K562 (cell line): ENCODE results near the gene GRIK3. TPM values are rescaled to one million over a fixed set of nuclear protein-coding genes. Genes with fewer than 3 reads are reported as not detected.

Experiments
- ATAC-seq: fragments of 200-7000 bp; cut with Tn5 transposase; 3 replicates; pipeline ENCODE4 v1.9.1; 2020; ENCODE audit warnings: moderate library complexity
- BruUV-seq: library from RNA; stranded (reverse); fragments of 400-500 nt; replicated peaks from 2 replicates; lab custom pipeline; 2021; lab: Mats Ljungman, UMichigan
- CTCF ChIA-PET: fragments of 300-600 bp; formaldehyde crosslinking; extraction: SDS; loops from one replicate; lab custom pipeline; 2021; ENCODE audit warnings: low intra/inter-chr PET ratio; lab: Yijun Ruan, JAX
- POLR2A ChIA-PET: fragments of 300-600, 350-650 bp; sonication (Branson Sonifier 250); formaldehyde crosslinking; extraction: SDS; loops from one replicate; lab custom pipeline; 2021; ENCODE audit warnings: antibody characterized with exemption, inconsistent platforms; lab: Yijun Ruan, JAX
- DNase-seq, 4 experiments: peaks; one replicate each; pipeline versions ENCODE4 v3.0.0 to v3.0.0-alpha.2; 2011 to 2018; ENCODE audit warnings: low spot score in 3 of 4, mixed read lengths in 3 of 4; ENCODE audit errors: extremely low read depth in 1 of 4
- FAIRE-seq: peaks from 2 replicates; lab custom pipeline; 2011; peaks lifted over from hg19 to GRCh38; lab: Jason Lieb, UNC
- H2AFZ ChIP-seq: 2 replicates; pipeline ENCODE4 v1.6.0; 2011; ENCODE audit warnings: low read depth, low read length, control low read depth, inconsistent platforms
- H3K27ac ChIP-seq: fragments of 200-600 bp; 3 replicates; pipeline ENCODE4 v1.8.0; 2011; ENCODE audit warnings: low read depth, mild to moderate bottlenecking, control low read depth, inconsistent platforms, low read length, moderate library complexity, mixed read lengths; ENCODE audit errors: extremely low read depth
- H3K27me3 ChIP-seq, 2 experiments: fragments of 300-600 bp in 1 of 2; 2 replicates in 1 of 2; 3 replicates in 1 of 2; pipeline versions ENCODE4 v1.6.0 to v1.8.0; 2011; ENCODE audit warnings: inconsistent platforms in 2 of 2, low read length in 2 of 2, mild to moderate bottlenecking in 1 of 2, mixed read lengths in 1 of 2, moderate library complexity in 1 of 2; ENCODE audit not compliant: control insufficient read depth in 2 of 2, insufficient read depth in 2 of 2
- H3K36me3 ChIP-seq: fragments of 300-600 bp; 3 replicates; pipeline ENCODE4 v1.8.0; 2011; ENCODE audit warnings: mild to moderate bottlenecking, low read length, inconsistent platforms; ENCODE audit not compliant: control insufficient read depth, insufficient read depth
- H3K4me1 ChIP-seq, 2 experiments: fragments of 200-600 bp in 1 of 2; replicated peaks in 1 of 2; 2 replicates in 1 of 2; 3 replicates in 1 of 2; pipeline versions ENCODE4 v1.5.1 to v1.8.0; 2011; ENCODE audit warnings: inconsistent platforms in 2 of 2, low read length in 2 of 2, mild to moderate bottlenecking in 1 of 2, mixed read lengths in 1 of 2, moderate library complexity in 1 of 2; ENCODE audit not compliant: control insufficient read depth in 2 of 2, insufficient read depth in 2 of 2
- H3K4me2 ChIP-seq: 2 replicates; pipeline ENCODE4 v1.6.1; 2011; ENCODE audit warnings: low read length, control low read depth, inconsistent platforms, mixed read lengths; ENCODE audit not compliant: insufficient read depth
- H3K4me3 ChIP-seq: fragments of 200-600 bp; sonication (generic), shearing (Covaris generic); 2 replicates; pipeline ENCODE4 v1.5.1; 2016; ENCODE audit warnings: control low read depth, inconsistent platforms
- H3K79me2 ChIP-seq: fragments of 200-600 bp; 3 replicates; pipeline ENCODE4 v1.8.0; 2011; ENCODE audit warnings: low read length, inconsistent platforms; ENCODE audit not compliant: control insufficient read depth, insufficient read depth
- H3K9ac ChIP-seq, 2 experiments: 2 replicates each; pipeline versions ENCODE4 v1.6.0 to v1.6.1; 2011; ENCODE audit warnings: low read depth in 2 of 2, low read length in 2 of 2, control low read depth in 1 of 2, inconsistent platforms in 1 of 2, mild to moderate bottlenecking in 1 of 2, mixed read lengths in 1 of 2; ENCODE audit not compliant: insufficient read depth in 1 of 2
- H3K9me1 ChIP-seq: one replicate; pipeline ENCODE4 v1.6.0; 2011; ENCODE audit warnings: inconsistent platforms, mild to moderate bottlenecking, low read length, moderate library complexity; ENCODE audit not compliant: control insufficient read depth, insufficient read depth
- H3K9me3 ChIP-seq: replicated peaks from 2 replicates; pipeline ENCODE4 v1.5.1; 2011; ENCODE audit warnings: low read depth, low read length, inconsistent platforms; ENCODE audit not compliant: control insufficient read depth, insufficient read depth
- H4K20me1 ChIP-seq: replicated peaks from 2 replicates; pipeline ENCODE4 v1.6.1; 2011; ENCODE audit warnings: low read length, inconsistent platforms, mixed read lengths; ENCODE audit not compliant: control insufficient read depth, insufficient read depth
- CEBPG ChIP-seq, 3 experiments: fragments of 200-800 bp in 1 of 3; sonication (Bioruptor generic) in 1 of 3; sonication (generic) in 1 of 3; formaldehyde crosslinking in 1 of 3; IDR thresholded peaks in 2 of 3; conservative IDR thresholded peaks in 1 of 3; 2 replicates each; pipeline versions ENCODE4 v1.6.1 to v1.8.0; 2016 to 2022; ENCODE audit warnings: missing compliant biosample characterization in 2 of 3, missing genetic modification characterization in 2 of 3, mild to moderate bottlenecking in 1 of 3, missing genetic modification reagents in 1 of 3
- ZEB2 ChIP-seq: fragments of 450-650 bp; IDR thresholded peaks from 2 replicates; pipeline ENCODE4 v1.6.1; 2016
- ZNF76 ChIP-seq: fragments of 250-450 bp; sonication (Bioruptor Pico); IDR thresholded peaks from 2 replicates; pipeline ENCODE4 v1.4.0; 2020; ENCODE audit warnings: mild to moderate bottlenecking, moderate library complexity, borderline replicate concordance
- WGBS: fragments of 100-300 bp; shearing (Covaris generic); methylation state at CpG from one replicate; pipeline ENCODE4 v1.1.6; 2016; ENCODE audit warnings: low coverage, mixed read lengths; ENCODE audit not compliant: insufficient coverage; ENCODE audit errors: missing lambda C conversion rate; 5-methylcytosine and 5-hydroxymethylcytosine counted together
- in situ Hi-C: fragments of 300-500 bp; cut with MboI; formaldehyde crosslinking; loops from 4 replicates; pipeline ENCODE4 v1.15.0; 2018; ENCODE audit warnings: inconsistent platforms, mixed read lengths
- intact Hi-C: fragments of 100-400 bp; cut with micrococcal nuclease; formaldehyde crosslinking; loops from 2 replicates; pipeline ENCODE4 v1.14.2; 2022
- polyA plus RNA-seq, 8 experiments: library from polyadenylated mRNA; depleted of rRNA in 4 of 8; stranded (reverse) in 5 of 8; unstranded in 3 of 8; fragments of >200 nt; fragmentation: Nextera tagmentation in 2 of 8; fragmentation: Illumina TruSeq in 1 of 8; extraction: Ambion mirVana in 2 of 8; extraction: Trizol in 1 of 8; gene quantifications; 2 replicates each; pipeline versions ENCODE4 v1.2.1 to v1.2.3, GENCODE V29; 2011 to 2014; ENCODE audit warnings: inconsistent platforms in 1 of 8, missing spikeins in 1 of 8
- total RNA-seq, 7 experiments: library from RNA; depleted of rRNA in 6 of 7; stranded (reverse); fragments of >200 nt in 6 of 7; fragmentation: Illumina TruSeq in 2 of 7; extraction: Trizol in 2 of 7; gene quantifications; 2 replicates each; pipeline versions ENCODE4 v1.2.1 to v1.2.3, GENCODE V29; 2011 to 2021; ENCODE audit warnings: low replicate concordance in 1 of 7
- TF ChIP-seq, protein P1 (sequence below): sonication (generic); formaldehyde crosslinking; IDR thresholded peaks from 2 replicates; pipeline ENCODE4 v1.8.0; 2022; ENCODE audit warnings: mild to moderate bottlenecking, missing genetic modification reagents, borderline replicate concordance
- TF ChIP-seq, protein P2 (sequence below), 3 experiments: fragments of 200-800 bp in 1 of 3; sonication (Bioruptor generic) in 1 of 3; sonication (generic) in 1 of 3; formaldehyde crosslinking in 1 of 3; IDR thresholded peaks; 2 replicates each; pipeline versions ENCODE4 v1.6.1 to v1.8.0; 2016 to 2022; ENCODE audit warnings: mild to moderate bottlenecking in 2 of 3, missing compliant biosample characterization in 2 of 3, missing genetic modification characterization in 2 of 3, missing genetic modification reagents in 1 of 3

The GRIK3 gene
- total and polyA plus RNA-seq, 9 of the 15 experiments (the other 6 are each of a cell fraction or from before 2014, with no cell fraction given) = not detected

DNA sequence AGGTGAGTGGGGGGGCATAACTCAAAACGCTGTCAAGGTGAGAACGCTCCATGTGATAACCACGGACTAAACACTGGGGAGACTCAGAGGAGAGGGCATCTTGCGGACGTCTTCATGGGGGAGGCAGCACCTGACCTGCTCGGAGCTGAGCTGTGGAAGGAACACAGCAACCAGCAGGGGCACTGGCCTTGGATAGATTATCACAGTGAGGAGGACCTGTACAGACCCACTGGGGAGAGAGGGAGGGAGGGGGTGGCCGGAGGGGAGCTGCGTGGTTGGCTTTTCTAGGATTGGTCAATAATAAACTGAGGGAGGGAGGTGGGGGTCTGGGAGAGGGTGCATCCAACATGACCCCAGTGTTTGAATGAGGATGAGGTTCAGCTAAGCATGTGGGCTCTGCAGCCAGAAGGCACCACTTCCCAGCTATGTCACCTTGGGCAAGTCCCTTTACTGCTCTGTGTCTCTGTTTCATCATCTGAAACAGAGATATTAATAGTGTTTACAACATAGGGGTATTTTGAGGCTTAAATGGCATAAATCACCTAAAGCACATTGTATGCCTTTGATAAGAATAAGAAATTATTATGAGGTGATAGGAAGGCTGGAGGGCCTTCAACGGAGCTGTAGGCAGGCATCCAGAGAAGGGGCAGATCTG is 123.3 kb downstream of the GRIK3 start:
- CTCF ChIA-PET = no interaction called here
- TF ChIP-seq CEBPG (CRISPR knock-in tag; IDR thresholded peaks at IDR 0.05) (no peak), CEBPG (tag; conservative IDR thresholded peaks at IDR 0.05 in 1 of 2, IDR thresholded peaks at IDR 0.05 in 1 of 2) (no peak)
- Histone ChIP-seq H3K27me3 (peaks cover 0 to 13% of the 10 kb centered on the region in 2 experiments; a peak in 2 of 5 replicates), H3K4me3 (no peak overlapping the region), H3K9me1 (no peaks in the 10 kb centered on the region), H3K4me1 (no peaks in the 10 kb centered on the region), H3K79me2 (no peaks in the 10 kb centered on the region), H3K9me3 (no peaks in the 10 kb centered on the region), H3K4me2 (no peak overlapping the region), H4K20me1 (peaks cover 4% of the 10 kb centered on the region), H3K27ac (no peak overlapping the region), H3K36me3 (no peaks in the 10 kb centered on the region), H3K9ac (no peak overlapping the region), H2AFZ (no peak overlapping the region)
- POLR2A ChIA-PET = interaction anchor here (0.6 kb wide), 1 partner anchor 10 kb away, joined by 3 read pairs; no protein-coding TSS in a partner anchor
- no TSS peak for BruUV-seq
- in situ Hi-C loops (no loop called here), intact Hi-C loops (no loop called here)
- FAIRE-seq = no peak
- ATAC-seq = peak; percentile 59; the same call in 2 of the 3 replicates
- WGBS = 0% methylated on average over 9 of the region's 9 CpGs
- DNase-seq = no peak

DNA sequence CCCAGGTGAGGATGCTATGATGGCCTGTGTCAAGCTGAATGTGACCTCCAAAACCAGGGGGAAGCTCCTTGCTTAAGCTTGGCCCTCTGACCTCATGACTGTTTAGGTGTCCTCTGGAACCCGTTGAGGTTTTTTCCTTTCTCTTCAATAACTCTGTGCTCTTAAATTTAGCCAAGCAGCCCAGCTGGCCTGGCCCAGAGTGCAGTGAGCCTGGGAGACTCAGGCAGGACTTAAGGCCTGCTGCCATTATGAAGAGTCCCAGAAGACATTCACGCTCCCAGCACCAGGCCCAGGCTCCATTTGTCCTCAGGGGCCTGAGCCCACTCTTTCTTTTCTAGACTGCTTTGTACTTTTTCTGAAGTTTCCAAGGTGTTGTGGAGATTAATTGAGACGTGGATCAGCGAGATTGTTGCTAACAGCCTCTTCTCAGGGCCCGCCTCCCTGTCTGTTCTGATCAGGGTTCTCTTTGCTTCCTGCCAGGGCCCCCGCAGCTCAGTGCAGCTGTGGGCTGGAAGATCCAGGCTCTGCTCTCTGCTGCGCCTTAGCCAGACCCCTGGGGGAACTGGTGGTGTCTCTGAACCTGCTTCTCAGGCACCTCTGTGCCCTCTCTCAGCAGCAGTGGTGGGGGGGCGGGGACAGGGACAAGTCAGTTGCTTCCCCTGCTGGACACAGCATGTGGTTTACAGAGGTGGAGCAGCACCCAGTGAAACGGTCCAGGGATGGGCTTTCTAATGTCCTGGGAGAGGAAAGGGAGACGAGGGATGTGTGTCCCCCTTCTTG is 124.2 kb downstream of the GRIK3 start:
- no peaks in the 10 kb centered on the region for H3K9me3 ChIP-seq
- H4K20me1 ChIP-seq = peaks cover 4% of the 10 kb centered on the region
- intact Hi-C loops = no loop called here
- FAIRE-seq (no peak), DNase-seq (no peak), ATAC-seq (peak; percentile 60; the same call in 2 of the 3 replicates)
- H3K9me1 ChIP-seq = no peaks in the 10 kb centered on the region
- H3K27ac ChIP-seq = no peak overlapping the region
- CTCF ChIA-PET = no interaction called here
- WGBS = 0% methylated on average over 8 of the region's 10 CpGs
- H3K4me3 ChIP-seq = no peak overlapping the region
- peaks cover 0 to 13% of the 10 kb centered on the region in 2 experiments; a peak in 2 of 5 replicates for H3K27me3 ChIP-seq
- H3K79me2 ChIP-seq = no peaks in the 10 kb centered on the region
- H2AFZ ChIP-seq = no peak overlapping the region
- no peaks in the 10 kb centered on the region for H3K36me3 ChIP-seq
- BruUV-seq = no TSS peak
- no peak overlapping the region for H3K9ac ChIP-seq
- no peaks in the 10 kb centered on the region for H3K4me1 ChIP-seq
- in situ Hi-C loops = no loop called here
- POLR2A ChIA-PET = interaction anchor here (0.6 kb wide), 1 partner anchor 10 kb away, joined by 3 read pairs; no protein-coding TSS in a partner anchor
- no peak overlapping the region for H3K4me2 ChIP-seq
- TF ChIP-seq, protein P1, sequence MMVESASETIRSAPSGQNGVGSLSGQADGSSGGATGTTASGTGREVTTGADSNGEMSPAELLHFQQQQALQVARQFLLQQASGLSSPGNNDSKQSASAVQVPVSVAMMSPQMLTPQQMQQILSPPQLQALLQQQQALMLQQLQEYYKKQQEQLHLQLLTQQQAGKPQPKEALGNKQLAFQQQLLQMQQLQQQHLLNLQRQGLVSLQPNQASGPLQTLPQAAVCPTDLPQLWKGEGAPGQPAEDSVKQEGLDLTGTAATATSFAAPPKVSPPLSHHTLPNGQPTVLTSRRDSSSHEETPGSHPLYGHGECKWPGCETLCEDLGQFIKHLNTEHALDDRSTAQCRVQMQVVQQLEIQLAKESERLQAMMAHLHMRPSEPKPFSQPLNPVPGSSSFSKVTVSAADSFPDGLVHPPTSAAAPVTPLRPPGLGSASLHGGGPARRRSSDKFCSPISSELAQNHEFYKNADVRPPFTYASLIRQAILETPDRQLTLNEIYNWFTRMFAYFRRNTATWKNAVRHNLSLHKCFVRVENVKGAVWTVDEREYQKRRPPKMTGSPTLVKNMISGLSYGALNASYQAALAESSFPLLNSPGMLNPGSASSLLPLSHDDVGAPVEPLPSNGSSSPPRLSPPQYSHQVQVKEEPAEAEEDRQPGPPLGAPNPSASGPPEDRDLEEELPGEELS (CRISPR knock-in tag) = no peak
- TF ChIP-seq ZEB2 (no peak), ZNF76 (CRISPR knock-in tag) (no peak)
- TF ChIP-seq, protein P2, sequence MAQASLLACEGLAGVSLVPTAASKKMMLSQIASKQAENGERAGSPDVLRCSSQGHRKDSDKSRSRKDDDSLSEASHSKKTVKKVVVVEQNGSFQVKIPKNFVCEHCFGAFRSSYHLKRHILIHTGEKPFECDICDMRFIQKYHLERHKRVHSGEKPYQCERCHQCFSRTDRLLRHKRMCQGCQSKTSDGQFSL (CRISPR knock-in tag; IDR thresholded peaks at IDR 0.05) = peak; percentile 62
- TF ChIP-seq, protein P2 (tag; IDR thresholded peaks at IDR 0.05) = no peak
